GM12872 (cell line): Measurements from ENCODE around the gene RPL13.

Experiments
- CTCF ChIP-seq: IDR thresholded peaks from 3 replicates; pipeline ENCODE4 v1.5.1; 2011; ENCODE audit warnings: low read depth, mild to moderate bottlenecking, low read length, moderate library complexity; ENCODE audit not compliant: insufficient read depth

Gene RPL13

GRCh38 chr16:89545831-89546574 lies 14.5 kb upstream of the RPL13 start:
- TF ChIP-seq CTCF: no peak

GRCh38 chr16:89546781-89547180 lies 13.7 kb upstream of the RPL13 start:
- TF ChIP-seq CTCF: no peak

- no peak for TF ChIP-seq CTCF
Measured at GRCh38 chr16:89547291-89547690, 13.2 kb upstream of the RPL13 start.

GRCh38 chr16:89547860-89548259 lies 12.6 kb upstream of the RPL13 start:
- TF ChIP-seq CTCF: no peak

GRCh38 chr16:89548344-89549006 lies 12.0 kb upstream of the RPL13 start:
- no peak for TF ChIP-seq CTCF

- TF ChIP-seq CTCF: no peak
Measured at GRCh38 chr16:89549007-89549700, 11.3 kb upstream of the RPL13 start.

GRCh38 chr16:89550421-89551007 lies 10.0 kb upstream of the RPL13 start:
- TF ChIP-seq CTCF: no peak
